KOPT-K1 (cell line): ENCODE data around the gene RPH3AL.
"Not testable (repeated sequence)": the region's sequence is repeated elsewhere in the genome, so short reads cannot be mapped to it uniquely, and the experiment has no call there.

ENCODE experiments used
- H3K27ac ChIP-seq: fragments of 200-600 bp; sonication (generic); 2 replicates; pipeline ENCODE4 v1.5.1; 2016; ENCODE audit warnings: antibody characterized with exemption, mild to moderate bottlenecking, low read depth, low read length; ENCODE audit not compliant: poor library complexity, severe bottlenecking
- H3K36me3 ChIP-seq: fragments of 200-600 bp; sonication (generic); 2 replicates; pipeline ENCODE4 v1.5.1; 2017; ENCODE audit warnings: antibody characterized with exemption, mild to moderate bottlenecking, low read length, moderate library complexity; ENCODE audit not compliant: insufficient read depth
- H3K9me3 ChIP-seq: fragments of 200-600 bp; sonication (generic); 2 replicates; pipeline ENCODE4 v1.5.1; 2017; ENCODE audit warnings: antibody characterized with exemption, low read length, mild to moderate bottlenecking; ENCODE audit not compliant: insufficient read depth, poor library complexity, severe bottlenecking

RPH3AL gene

DNA sequence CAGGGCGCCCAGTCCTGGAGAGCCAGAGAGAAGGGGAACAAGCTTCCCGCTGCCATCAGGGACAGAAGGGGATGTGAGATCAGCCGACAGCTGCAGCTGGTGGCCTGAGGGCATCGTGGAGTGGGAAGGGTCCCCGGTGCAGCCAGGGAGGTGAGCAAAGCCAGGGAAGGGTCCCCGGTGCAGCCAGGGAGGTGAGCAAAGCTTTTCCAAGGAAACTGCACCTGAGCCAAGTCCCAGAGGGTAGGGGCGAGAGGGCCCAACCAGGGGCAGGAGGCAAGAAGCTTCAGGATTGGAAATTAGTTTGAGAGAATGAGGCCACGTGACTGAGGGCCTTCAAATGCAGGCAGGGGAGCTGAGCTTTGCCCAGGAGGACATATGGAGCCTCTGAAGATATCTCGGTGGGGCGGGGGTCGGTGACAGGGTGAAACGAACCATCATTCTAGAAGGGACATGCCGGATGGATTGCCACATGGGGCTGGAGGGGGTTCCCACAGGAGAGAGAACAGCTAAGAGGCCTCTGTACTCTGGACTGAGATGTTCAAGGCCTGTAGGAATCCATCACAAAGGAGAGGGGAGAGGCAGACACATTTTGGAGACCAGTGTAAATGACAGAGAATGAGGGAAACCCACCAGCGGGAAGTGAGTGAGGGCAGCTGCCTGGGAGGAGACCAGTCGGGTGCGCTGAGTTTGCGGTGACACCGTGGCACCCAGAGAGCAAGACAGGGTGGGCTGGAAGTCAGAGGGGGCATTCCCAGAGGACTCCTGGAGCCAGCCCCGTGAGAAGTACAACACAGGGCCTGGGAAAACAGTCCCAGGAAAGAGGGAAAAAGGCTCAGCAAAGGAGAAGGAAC lies 31.4 kb upstream of the RPH3AL start:
- H3K36me3 ChIP-seq = no peaks in the 10 kb centered on the region
- no peak overlapping the region for H3K27ac ChIP-seq
- no peaks in the 10 kb centered on the region for H3K9me3 ChIP-seq

DNA sequence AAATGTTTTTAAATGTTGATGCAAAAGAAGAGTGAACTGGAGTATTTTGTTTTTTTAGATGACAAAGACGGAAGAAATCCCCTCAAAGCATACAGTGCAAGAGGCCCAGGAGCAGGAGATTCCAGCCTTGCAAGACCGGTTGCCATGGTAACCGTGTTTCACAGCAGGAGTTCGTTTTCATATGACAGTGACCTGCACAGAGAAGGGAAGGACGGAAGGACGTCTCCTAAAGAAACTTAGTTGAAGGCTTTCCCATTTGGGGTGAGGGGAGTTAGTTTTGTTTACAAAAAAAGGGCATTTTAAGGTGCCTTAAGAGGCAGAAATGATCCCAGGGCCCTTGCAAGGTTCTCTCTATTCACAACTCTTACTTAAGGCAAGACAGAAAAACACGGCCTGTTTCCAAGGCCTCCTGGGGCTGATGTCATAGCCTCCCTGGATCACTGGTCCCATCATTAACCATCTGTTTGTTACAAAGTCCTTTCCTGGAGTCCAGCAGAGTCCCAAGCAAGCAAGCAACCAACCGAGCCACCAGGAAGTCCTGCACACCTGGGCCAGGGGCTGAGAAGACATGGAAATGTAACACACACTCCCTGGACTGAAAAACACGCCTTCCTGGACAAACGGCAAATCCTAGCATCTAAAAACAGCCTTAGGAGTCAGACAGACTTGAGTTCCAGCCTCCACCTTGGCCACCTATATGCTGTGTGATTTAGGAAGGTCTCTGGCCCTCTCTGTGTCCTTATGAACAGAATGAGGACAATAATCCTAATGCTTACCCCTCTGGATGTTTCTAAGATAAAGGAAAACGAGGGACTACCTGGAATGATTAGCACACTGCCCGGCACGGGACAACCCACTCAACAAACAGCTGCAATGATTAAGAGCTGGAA lies 30.3 kb upstream of the RPH3AL start:
- H3K36me3 ChIP-seq = no peaks in the 10 kb centered on the region
- H3K9me3 ChIP-seq = no peaks in the 10 kb centered on the region
- H3K27ac ChIP-seq = no peak overlapping the region

DNA sequence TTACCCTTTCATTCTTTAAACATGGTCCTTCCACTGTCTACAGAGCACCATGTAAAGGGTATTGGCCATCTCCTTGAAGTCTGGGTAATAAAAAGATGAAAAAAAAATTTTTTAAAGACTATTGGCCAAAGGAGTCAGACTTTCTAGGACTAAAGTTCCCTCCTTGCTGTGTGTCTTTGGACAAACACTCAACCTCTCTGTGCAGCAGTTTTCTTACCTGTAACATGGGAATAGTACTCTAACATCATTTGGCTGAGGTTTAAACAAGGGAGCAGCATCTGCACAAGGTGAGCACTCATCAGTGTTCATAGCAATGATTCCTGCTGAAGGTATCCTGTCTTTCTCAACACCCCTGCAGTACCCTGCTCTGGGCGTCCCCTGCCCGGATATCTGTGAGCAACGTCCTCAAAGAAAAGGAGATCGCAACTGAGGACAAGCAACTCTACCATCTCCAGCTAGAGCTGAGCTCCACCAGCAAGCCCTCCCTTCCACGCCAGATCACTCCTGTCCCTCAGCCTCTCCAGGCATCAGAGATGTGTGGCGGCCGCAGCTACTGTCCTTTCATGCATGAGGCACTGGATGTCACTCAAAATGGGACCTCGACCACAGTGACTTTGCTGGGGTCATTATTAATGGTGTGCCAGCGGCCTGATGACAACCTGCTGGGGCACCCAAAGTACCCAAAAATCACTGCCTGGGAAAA lies 29.5 kb upstream of the RPH3AL start:
- no peaks in the 10 kb centered on the region for H3K36me3 ChIP-seq
- no peaks in the 10 kb centered on the region for H3K9me3 ChIP-seq
- H3K27ac ChIP-seq = no peak overlapping the region

DNA sequence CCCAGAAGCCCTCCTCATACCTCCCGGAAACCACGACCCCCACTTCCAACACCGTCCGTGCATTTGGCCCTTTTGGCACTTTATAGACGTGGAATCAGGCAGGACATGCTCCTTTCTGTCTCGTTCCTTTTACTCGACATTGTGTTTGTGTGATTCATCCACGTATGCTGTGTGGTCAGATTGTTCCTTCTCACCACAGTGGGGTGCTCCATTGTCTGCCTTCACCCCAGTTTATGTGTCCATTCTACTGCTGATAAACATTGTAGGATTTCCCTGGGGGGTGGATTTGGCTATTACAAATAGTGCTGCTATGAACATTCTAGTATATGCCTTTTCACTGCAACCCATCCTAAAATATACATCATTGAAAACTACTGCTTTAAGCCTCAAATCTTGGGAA lies 28.9 kb upstream of the RPH3AL start:
- no peak overlapping the region for H3K27ac ChIP-seq

DNA sequence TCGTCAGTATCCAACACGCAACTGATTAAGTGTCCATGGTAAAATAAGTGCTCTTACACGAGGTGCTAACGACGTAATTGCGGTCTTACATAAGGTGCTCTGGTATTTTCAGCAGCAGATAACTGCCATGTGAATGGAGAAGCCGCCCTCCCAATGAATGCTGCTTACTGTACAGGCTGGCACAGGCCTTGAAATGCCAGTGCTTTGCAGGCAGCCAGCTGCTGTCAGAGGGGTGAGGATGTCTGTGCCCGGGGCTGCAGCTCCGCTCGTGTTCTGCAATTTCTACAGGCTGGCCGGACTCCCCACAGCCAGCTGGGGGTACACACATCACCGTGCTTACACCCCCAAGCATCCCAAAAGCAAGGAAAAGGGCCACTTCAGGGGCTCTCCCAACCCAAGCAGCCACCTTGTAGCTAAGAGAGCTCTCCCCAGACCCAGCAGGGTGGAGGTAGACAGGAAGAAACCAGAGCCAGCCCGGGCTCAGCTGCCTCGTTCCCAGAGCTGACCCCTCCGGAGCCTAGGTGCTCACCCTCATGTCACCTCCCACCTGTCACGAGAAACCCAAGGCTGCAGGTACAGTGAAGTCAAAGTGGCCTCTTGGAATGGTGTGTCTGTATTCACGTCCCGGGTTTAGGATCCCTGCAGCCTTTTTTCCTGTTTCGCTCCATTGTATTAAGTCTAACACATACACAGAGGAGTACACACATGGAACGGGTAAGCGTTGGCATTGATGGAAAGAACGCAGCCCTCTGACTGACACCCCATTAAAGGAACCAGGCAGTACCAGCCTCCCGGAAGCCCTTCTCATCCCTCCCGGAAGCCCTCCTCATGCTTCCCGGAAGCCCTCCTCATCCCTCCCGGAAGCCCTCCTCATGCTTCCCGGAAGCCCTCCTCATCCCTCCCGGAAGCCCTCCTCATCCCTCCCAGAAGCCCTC lies 27.2 kb upstream of the RPH3AL start:
- Histone ChIP-seq H3K36me3 (no peaks in the 10 kb centered on the region), H3K9me3 (no peaks in the 10 kb centered on the region), H3K27ac (no peak overlapping the region)

More for the DNA sequence above, 28.9 kb upstream of the RPH3AL start:
- Histone ChIP-seq H3K36me3 (no peaks in the 10 kb centered on the region), H3K9me3 (no peaks in the 10 kb centered on the region)

DNA sequence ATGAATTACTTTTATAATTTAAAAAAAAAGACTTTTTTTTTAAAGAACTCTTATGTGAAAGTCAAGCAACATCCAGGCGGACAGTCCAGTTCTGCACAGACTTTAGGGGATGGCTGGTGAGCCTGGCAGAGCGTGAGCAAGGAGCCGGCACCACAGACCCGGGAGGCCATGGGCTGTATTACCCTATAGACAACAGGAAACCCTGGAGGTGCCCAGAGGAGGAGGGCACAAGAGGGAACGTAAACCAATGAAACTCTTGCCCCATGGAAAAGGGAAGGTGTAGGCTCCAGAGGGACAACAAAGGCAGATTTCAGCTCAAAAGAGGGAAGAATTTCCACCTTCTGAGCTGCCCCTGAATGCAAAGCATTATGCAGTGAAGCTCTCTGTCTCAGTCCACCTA lies 25.5 kb upstream of the RPH3AL start:
- Histone ChIP-seq H3K9me3 (no peaks in the 10 kb centered on the region), H3K36me3 (no peaks in the 10 kb centered on the region), H3K27ac (no peak overlapping the region)

DNA sequence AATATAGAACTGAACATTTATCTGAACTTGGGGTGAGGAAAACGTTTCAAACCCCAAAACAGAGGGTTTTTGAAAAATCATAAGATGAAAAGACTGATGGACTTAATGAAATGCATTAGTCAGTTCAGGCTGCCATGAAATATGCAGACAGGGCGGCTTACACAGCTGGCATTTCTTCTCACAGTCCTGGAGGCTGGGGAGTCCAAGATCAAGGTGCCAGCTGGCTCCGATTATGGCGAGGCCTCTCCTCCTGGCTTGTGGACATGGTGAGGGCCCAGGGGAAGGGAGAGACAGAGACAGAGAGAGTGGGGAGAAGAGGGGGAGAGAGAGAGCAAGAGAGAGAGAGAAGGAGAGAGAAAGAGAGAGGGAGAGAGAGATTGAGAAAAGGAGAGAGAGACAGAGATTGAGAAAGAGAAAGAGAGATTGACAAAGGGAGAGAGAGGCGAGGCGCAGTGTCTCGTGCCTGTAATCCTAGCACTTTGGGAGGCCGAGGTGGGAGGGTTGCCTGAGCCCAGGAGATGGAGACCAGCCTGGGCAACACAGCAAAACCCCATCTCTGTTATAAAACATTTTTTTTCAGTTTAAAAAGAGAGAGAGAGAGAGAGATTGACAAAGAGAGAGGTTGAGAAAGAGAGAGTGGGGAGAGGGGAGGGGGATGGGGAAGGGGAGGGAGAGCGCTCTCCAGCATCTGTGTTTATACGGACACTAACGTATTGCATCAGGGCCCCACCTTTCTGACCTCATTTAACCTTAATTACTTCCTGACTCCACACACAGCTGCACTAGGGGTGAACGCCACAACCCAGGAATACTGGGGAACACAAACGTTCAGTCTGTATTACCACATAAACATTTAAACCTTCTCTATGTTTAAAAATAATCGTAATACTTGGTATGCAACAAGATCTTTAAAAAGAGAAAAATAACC lies 24.6 kb upstream of the RPH3AL start:
- H3K36me3 ChIP-seq = no peaks in the 10 kb centered on the region
- no peak overlapping the region for H3K27ac ChIP-seq
- H3K9me3 ChIP-seq = no peaks in the 10 kb centered on the region

DNA sequence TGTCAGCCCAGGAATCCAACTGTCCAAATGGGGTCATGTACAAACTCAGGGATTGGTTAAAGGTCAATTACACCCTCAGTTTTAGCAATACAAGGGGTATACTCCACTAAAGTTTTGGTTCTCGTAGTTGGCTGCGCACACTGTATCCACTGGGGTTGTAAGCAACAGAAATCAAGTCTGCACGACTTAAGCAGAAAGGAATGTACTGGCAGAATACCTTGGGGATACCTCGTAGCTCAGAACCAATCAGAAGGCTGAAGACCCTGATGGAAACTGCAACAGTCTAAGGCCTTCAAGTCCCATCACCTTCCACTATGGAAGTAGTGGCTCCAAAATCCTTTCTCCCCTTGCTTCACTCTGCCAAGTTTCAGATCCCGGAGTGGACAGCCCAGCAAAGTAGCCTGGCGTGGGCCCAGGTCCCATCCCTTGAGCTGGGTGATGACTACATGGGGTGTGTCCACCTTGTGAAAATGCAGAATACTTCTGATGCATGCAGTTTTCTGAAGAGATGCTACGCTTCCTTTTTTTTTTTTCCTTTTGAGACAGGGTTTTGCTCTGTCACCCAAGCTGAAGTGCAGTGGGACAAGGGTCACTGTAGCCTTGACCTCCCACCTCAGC lies 21.1 kb upstream of the RPH3AL start:
- no peaks in the 10 kb centered on the region for H3K36me3 ChIP-seq
- peaks cover 2% of the 10 kb centered on the region for H3K9me3 ChIP-seq
- no peak overlapping the region for H3K27ac ChIP-seq

DNA sequence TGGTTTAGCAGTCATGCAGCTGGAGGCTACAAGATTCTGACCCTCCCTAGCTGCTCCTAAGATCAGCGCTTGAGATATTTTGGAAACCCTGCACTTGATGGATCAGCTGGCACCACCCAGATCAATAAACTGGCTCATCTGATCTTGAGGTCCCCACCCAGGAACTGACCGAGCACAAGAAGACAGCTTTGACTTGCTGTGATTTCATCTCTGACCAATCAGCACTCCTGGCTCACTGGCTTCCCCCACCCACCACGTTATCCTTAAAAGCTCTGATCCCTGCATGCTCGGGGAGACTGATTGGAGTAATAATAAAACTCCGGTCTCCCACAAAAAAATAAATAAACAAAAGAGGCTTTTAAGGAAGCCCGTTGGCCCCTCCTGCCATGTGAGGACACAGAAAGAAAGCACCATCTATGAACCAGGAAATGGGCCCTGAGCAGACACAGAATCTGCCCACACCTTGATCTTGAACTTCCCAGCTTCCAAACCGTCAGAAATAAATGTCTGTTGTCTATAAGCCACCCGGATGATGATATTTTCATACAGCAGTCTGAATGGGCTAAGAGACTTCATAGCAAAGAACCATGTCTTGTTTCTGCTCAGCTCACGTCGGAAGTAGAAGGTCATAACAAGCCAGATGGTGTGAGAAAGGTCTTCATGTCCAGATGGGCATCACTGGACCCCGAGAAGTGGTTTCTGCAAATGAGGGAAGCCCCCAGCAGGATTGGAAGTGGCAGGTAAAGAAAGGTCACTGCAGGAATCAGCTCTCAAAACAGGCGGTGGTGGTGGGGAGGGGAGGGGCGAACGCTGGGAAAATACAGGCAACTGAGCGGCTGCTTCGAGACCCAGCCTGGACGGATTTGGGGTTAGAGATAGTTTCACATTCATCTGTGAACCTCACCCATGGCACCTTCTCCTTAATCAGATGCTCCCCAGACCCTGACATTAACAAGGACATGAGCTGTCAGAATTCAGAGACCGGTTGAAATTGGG lies 19.8 kb upstream of the RPH3AL start:
- H3K9me3 ChIP-seq = peaks cover 14% of the 10 kb centered on the region
- no peak overlapping the region for H3K27ac ChIP-seq
- no peaks in the 10 kb centered on the region for H3K36me3 ChIP-seq

DNA sequence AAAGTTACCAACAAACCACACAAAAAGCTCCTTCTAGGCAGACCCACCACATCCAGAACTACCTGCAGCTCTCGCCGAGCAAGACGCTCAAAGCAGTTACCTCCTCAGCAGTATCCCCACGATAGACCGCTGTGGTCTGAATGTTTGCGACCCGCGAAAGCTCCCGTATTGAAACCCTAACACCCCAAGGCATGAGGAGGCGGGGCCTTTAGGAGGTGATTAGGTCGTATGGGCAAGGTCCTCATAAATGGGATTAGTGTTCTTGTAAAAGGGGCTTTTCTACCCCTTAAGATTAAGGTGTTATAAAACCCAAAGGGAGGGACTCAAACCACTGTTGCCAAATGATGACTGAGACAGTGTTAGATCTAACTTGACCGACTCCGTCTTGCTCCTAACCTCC lies 19.0 kb upstream of the RPH3AL start:
- no peaks in the 10 kb centered on the region for H3K36me3 ChIP-seq
- H3K9me3 ChIP-seq = peaks cover 23% of the 10 kb centered on the region
- no peak overlapping the region for H3K27ac ChIP-seq

DNA sequence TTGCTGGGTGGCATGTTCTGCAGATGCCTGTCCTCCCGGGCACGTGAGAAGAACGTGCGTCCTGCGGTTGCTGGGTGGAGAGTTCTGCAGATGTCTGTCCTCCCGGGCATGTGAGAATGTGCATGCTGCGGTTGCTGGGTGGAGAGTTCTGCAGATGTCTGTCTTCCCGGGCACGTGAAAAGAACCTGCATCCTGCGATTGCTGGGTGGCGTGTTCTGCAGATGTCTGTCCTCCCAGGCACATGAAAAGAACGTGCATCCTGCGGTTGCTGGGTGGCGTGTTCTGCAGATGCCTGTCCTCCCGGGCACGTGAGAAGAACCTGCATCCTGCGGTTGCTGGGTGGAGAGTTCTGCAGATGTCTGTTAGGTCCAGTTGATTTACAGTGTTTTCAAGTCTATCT lies 15.0 kb upstream of the RPH3AL start:
- peaks cover 24% of the 10 kb centered on the region for H3K9me3 ChIP-seq
- not testable (repeated sequence) for H3K27ac ChIP-seq, H3K36me3 ChIP-seq
